SHP77 treated with DMSO at 0.1 percent for 48 hours (cell line): Measurements from ENCODE around the gene BRAT1.
A peak's percentile ranks its signal among the peaks of the same experiment; 100 is the strongest.
"Not testable (repeated sequence)": the region's sequence is repeated elsewhere in the genome, so short reads cannot be mapped to it uniquely, and the experiment has no call there.

Source experiments
- DNase-seq: peaks from one replicate; lab custom pipeline; 2025; lab: John Stamatoyannopoulos, UW

Gene BRAT1

DNA sequence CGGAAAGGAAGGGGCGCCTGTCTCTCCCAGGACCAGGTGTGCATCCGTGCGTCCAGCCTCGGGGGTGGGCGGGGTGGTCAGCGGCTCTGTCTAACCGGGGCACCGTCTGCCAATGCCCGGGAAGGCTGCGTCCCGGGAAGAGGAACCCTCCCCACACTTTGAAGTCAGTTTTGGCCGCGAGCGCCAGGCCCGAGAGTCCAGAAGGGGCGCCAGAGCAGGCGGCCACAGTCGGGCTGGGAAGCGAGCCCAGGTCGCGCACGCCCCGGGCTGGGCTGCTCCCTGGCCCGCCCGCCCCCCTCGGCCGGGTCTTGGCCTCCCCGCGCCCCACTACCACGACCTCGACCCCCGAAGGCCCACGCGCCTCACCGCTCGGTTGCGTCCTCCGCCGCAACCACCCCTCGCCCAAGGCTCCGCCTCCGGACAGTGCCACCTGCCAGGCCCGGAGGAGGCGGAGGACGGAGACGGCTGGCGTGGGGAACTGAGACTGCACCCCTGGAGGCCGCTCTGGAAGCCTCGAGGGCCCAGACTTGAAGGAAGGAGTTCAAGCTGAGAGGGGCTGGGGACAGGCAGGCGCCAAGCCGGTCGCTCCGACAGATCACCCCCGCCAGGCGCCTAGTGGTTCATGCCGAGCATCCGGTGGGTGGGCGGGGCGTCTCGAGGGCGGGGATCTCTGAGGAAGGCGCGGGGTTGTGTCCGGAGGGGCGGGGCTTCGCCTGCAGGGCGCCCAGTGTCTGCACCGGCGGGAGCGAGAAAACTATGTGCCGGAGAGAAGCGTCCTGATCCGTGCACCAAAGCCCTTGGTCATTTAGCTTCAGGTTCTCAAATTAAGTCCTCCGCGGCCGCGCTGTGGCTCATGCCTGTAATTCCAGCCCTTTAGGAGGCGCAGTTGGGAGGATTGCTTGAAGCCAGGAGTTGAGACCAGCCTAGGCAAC, at the start of gene BRAT1:
BRAT1 (minus strand) TSS at position 404 of the 932 bp plus-strand sequence. CDS start 1,093 bp downstream, outside the sequence.
- peak; percentile 95 for DNase-seq

DNA sequence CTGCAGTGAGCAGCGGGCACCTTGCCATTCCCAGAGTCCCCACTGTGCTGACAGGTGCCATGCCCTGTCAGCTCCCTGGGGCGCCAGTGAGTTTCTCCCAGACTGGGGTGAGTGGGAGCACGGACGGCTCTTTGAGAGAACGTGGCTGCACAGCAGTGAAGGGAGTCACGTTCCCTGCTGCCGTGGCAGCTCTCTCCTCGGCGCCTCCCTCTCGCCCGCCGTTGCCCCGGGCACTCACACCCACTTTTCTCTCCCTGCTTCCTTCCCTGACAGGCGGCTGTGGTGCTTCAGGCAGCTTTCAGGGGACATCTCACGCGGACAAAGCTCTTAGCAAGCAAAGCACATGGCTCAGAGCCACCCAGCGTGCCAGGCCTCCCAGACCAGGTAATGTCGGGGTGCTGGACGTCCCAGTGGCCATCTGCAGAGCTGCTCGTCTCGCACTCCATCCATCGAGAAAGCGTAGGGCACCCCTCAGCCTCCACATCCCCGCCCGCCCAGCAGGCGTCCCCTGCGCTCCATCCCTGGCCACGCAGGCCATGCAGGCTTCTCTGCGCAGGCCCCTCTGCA, 49.4 kb upstream of the BRAT1 start:
- DNase-seq, result no peak

GRCh38 chr7:2603044-2603965, 48.0 kb upstream of the BRAT1 start:
- DNase-seq, result no peak

GRCh38 chr7:2602406-2603043, 47.2 kb upstream of the BRAT1 start:
- DNase-seq, result peak; percentile 83

GRCh38 chr7:2601907-2602306, 46.6 kb upstream of the BRAT1 start:
- no peak for DNase-seq

DNA sequence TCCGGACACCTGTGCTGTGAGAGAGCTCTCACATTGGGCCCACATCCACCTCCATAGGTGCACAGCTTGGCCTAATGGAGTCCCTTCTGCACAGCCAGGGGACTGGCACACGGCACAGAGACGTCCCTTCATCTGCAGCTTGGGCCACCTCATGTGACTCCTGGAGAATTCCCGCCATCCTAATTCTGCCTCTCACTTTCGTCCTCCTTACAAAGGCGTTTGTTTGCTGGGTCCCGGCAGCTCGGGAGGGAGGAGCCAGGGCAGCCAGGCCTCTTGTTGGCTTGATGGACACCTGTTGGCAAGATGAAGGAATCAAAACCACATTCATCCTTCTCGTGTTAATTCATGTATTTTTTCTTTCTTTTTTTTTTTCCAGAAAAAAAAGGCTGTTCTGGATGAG, 45.7 kb upstream of the BRAT1 start:
- no peak for DNase-seq

- DNase-seq, result no peak
Observed at GRCh38 chr7:2598154-2598823, 43.0 kb upstream of the BRAT1 start.

DNA sequence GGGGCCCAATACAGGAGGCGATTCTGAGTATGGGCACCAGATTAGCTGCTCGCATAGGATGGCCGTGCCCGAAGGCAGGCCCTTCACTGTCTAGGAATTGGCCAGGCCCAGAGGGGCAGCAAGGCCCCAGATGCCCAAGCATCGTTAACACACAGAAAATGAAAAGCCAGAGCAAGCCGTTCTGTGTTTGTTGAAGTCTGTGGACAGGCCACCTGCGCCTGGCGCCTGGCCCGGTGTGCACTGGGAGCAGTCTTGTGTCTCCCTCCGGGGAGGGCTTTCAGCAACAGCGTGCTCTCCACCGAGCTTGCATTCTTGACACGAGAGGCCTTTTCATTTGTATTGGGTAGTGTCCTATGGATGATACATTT, 41.9 kb upstream of the BRAT1 start:
- DNase-seq, result no peak

DNA sequence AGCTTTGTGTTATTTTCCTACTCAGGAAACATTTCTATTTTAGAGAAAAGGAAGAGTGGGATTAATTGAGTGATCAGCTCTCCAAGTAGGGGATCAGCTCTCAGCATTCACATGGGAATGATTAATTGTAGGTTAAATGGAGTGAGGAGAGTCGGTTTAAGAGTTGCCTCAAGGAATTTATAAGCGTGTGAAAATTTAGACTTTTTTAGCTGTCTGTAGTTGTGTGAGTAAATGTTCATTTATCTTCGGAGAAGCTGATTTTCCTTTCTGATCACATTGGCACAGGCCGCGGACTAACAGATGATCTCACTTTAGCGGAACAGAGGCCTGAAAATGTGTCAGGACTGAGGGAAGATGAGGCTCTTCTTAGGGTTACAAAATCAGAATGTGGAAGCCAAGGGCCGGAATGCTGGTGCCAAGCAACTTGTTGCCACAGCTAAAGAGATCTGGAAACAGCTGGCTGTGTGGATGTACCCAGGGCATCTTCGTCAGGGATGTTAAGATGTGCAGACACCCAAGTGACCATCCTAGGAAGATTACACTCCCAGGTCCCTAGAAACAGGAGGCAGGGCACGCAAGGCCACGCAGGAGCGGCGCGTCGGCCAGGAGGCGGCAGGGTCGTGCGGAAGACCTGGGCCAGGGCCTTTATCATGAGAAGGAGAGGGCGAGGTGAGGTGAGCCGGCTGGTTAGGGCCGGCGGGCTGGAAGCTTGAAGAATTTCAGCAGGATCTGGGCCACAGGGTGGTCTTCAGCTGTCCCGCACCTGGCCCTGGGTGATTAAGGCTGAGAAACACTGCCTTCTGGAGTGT, 41.3 kb upstream of the BRAT1 start:
- no peak for DNase-seq

DNA sequence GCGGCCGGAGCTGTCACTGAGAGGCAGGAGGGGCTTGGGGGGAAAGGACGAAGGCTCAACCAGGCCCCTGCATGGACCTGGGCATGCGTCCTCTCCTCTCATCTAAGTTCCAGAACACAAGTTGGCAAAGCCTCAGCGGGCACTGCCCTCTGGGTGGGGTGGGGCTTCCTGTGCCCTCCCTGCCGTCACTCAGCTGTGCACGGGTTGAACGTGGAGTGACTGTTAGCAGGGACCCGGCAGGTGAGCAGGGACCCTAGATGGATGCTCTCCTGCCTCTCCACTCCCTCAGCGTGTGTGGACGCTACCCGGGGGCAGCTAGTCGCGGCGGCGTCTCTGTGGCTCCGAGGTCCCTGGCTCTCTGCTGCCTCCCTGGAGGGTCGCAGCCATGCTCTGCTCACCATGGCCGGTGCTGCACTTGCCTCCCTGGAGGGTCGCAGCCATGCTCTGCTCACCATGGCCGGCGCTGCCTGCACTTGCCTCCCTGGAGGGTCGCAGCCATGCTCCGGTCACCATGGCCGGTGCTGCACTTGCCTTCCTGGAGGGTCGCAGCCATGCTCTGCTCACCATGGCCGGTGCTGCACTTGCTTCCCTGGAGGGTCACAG, 40.0 kb upstream of the BRAT1 start:
- no peak for DNase-seq

DNA sequence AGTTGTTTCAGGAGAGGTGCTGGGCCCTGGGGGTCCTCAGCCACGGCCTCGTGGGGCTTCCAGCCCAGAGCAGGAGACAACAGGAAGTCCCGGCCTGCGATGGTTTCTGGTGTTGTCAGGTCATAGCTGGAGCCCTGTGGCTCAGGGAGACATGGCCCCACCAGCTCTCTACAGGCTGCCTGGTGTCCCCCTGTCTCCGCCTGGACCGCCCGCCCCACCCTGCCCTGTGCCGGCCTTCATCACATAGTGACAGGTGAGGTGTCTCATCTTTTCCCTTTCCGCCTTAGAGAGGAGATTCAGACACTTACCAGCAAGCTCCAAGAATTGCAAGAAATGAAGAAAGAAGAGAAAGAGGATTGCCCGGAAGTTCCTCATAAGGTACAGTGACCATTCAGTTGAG, 39.3 kb upstream of the BRAT1 start:
- no peak for DNase-seq

GRCh38 chr7:2593036-2593727, 37.9 kb upstream of the BRAT1 start:
- DNase-seq, result no peak

- no peak for DNase-seq
Observed at GRCh38 chr7:2592375-2592865, 37.1 kb upstream of the BRAT1 start.

DNA sequence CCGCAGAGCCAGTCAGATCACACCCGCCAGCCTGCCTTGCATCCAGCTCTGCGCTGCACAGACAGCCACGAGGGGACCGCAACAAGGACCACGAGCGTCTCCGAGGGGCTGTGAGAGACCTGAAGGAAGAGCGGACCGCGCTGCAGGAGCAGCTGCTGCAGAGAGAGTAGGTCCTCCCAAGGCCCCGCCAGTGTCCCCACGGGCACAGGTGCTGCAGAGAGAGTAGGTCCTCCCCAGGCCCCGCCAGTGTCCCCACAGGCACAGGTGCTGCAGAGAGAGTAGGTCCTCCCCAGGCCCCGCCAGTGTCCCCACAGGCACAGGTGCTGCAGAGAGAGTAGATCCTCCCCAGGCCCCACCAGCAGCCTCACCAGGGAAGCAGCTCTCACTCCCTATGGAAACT, 34.6 kb upstream of the BRAT1 start:
- DNase-seq, result not testable (repeated sequence)

DNA sequence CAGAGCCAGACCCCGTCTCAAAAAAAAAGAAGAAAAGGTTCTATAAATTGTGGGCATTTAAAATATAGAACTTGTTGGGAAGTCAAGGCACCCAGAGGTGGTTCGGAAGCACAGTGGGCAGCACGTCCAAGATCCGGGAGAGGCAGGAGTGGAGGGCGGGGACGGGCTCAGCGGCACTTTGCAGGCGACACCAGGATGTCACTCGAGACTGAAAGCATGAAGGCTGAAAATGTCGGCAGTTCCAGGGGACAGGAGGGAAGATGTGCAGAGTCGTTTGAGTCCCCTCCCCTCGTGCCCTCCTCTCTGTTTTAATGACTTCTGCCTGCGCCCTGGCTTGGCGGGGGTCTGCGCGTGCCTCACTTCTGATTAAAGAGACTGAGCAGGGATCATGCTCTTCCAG, 34.0 kb upstream of the BRAT1 start:
- DNase-seq, result no peak

- DNase-seq, result no peak
Observed at GRCh38 chr7:2587778-2588177, 32.5 kb upstream of the BRAT1 start.

DNA sequence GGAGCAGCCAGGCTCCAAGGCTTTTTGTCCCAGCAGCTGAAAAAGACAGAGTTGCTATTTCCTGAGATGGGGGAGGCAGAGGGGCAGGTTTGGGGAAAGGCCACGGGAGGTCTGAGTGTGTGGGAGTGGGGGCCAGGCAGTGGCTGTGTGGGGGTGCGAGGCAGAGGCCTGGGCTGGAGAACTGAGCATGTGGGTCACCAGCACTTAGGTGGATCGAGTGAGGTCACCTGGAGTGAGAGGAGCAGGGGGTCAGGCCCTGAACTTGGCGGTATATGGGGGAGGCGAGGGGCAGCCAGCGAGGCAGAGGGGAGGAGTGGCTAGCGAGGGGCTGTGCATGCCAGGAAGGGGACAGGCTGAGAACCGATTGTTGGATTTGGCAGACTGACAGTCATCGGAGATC, 31.8 kb upstream of the BRAT1 start:
- DNase-seq, result no peak

DNA sequence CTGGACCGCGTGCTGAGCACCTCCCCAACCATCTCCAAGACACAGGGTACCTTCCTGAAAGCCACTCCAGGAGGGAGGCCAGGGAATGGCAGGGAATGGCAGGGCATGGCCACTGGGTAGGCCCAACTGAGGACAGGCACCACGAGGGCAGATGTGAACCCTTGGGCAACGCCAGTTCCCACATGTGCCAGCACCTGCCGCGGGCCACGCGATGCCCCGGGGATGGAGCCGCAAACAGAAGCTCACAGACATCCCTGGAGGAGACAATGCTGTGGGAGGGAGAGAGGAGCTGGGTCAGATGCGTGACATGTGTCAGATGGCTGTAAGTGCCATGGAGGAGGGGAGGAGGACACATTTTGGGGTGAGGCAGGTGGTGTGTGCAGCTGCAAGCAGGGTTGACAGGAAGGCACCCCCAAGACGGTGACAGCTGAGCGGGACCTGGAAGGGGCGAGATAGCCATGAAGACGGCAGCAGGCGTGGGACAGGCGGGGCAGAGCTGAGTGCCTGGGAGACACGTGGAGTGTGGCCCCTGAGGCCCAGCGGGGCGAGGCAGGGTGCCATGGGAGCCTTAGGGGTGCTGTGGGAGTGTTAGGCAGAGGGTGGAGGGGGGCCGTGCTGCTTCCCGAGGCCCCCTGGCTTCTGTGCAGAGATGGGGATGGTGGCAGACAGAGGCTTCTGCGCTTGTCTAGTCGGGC, 31.1 kb upstream of the BRAT1 start:
- DNase-seq, result no peak

GRCh38 chr7:2585446-2585845, 30.1 kb upstream of the BRAT1 start:
- DNase-seq, result no peak
